Fibroblast of the aortic adventitia (primary cell): ENCODE measurements around the gene APBA1. TPM values are rescaled to one million over a fixed set of nuclear protein-coding genes. Genes with fewer than 3 reads are reported as not detected.

Source experiments
- DNase-seq: peaks from one replicate; pipeline ENCODE4 v3.0.0-alpha.2; 2010; ENCODE audit warnings: low read depth
- H3K4me3 ChIP-seq: 2 replicates; pipeline ENCODE4 v1.5.1; 2011; ENCODE audit warnings: low read depth, mild to moderate bottlenecking, control low read depth, low read length, moderate library complexity
- total RNA-seq: library from RNA; depleted of rRNA; stranded (reverse); fragments of >200 nt; gene quantifications from 2 replicates; pipeline ENCODE4 v1.2.3, GENCODE V29; 2012; ENCODE audit warnings: low replicate concordance
- TF ChIP-seq, protein P1 (sequence below): IDR thresholded peaks from 2 replicates; pipeline ENCODE4 v1.5.1; 2011; ENCODE audit warnings: mild to moderate bottlenecking, low read length, control low read depth, inconsistent platforms; ENCODE audit not compliant: insufficient read depth

The APBA1 gene
- total RNA-seq, 1 donor, result 12.4 TPM

DNA sequence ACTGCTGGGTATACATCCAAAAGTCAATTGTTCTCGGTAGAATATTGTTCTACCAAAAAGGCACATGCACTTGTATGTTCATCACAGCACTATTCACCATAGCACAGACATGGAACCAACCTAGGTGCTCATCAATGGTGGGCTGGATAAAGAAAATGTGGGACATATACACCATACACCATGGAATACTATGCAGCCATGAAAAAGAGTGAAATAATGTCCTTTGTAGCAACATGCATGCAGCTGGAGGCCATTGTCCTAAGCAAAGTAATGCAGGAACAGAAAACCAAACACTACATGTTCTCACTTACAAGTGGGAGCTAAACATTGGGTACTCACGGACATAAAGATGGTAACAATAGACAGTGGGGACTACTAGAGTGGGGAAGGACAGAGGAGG, 145.5 kb downstream of the APBA1 start:
- no peak for DNase-seq
- H3K4me3 ChIP-seq, result no peak overlapping the region
- TF ChIP-seq, protein P1, sequence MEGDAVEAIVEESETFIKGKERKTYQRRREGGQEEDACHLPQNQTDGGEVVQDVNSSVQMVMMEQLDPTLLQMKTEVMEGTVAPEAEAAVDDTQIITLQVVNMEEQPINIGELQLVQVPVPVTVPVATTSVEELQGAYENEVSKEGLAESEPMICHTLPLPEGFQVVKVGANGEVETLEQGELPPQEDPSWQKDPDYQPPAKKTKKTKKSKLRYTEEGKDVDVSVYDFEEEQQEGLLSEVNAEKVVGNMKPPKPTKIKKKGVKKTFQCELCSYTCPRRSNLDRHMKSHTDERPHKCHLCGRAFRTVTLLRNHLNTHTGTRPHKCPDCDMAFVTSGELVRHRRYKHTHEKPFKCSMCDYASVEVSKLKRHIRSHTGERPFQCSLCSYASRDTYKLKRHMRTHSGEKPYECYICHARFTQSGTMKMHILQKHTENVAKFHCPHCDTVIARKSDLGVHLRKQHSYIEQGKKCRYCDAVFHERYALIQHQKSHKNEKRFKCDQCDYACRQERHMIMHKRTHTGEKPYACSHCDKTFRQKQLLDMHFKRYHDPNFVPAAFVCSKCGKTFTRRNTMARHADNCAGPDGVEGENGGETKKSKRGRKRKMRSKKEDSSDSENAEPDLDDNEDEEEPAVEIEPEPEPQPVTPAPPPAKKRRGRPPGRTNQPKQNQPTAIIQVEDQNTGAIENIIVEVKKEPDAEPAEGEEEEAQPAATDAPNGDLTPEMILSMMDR, result no peak

DNA sequence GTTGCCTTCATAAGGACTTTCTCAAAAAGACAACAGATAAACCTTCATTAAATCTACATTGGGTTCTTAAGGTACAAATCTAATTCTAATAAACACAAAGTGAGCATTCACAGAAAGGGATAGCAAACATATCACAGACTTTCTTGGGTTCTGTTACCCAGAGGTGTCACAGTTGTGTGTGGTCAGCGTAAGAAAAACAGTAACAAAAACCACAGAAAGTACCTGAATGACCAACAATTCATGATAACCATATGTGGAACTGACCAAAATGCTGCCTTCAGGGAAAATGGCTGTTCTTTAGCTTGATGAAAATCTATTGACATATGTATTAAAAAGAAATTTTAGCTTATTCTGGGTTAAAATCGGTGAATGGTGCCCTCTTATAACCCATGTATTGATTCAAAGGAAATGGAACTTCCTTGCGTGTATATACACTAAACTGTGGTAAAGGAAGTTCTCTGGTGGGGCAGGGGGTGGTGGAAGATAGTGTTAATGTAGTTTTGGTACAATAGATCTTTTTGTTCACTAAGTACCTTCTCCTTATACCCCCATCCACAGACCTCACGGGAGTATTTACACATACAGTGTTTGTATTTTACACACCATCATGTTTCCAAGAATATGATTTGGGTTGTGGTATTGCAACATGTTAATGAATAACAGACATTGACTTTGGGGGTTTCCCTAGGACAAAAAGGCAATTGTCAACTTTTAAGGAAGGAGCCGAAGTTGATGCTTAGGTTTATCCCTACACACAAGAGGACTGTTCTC, 152.5 kb downstream of the APBA1 start:
- DNase-seq, result no peak
- no peak overlapping the region for H3K4me3 ChIP-seq
- TF ChIP-seq, protein P1, result no peak

DNA sequence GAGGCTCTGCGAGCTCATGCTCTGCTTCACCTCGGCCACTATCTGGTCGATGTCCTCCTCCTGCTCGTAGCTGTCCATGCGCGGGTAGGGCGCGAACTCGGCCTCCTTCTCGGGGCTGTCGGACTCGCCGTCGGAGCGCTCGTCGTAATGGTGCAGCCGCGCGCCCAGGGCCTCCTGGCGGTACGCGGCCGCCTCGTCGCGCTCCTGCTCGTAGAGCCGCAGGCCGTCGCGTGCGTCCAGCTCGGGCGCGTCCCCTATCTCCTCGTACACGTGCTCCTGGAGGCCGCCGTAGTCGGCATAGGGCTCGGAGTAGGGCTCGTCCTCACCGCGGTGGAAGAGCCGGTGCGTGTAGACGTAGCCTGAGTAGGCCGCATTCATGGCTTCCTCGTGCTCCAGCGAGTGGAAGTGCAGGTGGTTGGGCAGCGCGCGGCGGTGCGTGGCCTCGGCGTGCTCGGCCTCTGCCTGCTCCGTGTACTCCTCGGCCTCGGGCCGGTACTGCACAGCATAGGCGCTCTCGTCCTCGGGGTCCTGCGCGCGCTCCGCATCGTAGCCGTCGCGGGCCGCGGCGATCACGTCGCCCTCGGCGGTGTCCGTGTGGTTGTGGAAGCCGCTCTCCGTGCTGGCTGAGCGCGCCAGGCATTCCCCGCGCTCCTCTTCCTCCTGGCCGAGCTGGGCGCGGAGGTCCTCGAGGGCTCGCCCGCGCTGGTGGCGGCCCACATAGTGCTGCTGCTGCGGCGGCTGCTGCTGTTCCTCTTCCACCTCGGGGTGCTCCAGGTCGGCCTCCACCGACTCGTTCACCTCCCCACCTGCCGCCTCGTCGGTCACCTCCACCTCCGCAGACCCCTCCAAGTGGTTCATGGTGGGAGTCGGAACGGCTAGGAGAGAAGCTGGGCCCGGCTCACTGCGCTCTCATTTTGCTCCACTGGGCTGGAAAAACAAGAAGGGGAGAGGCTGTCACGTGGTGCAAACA, 155.5 kb downstream of the APBA1 start:
- DNase-seq, result no peak
- TF ChIP-seq, protein P1, result no peak
- H3K4me3 ChIP-seq, result no peak overlapping the region

DNA sequence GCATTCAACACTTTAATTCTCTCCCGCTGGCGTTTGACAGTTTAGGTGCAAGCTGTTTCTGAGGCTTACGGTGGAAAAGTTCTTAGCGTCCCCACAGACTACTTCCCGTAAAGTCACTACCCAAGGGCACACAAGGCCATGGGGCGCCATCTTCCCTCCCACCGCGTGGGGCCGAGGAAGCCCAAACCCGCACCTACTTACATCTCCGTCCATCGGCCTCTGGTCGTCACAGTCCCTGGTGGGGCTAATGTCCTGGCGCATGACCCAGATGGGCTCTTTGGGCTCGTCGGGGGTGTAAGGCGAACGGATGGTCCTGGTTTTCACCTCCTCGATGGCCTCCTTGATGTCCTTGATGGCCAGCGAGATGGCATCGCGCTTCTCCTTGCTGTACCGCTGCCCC, 156.4 kb downstream of the APBA1 start:
- no peak for DNase-seq
- TF ChIP-seq, protein P1, result no peak

DNA sequence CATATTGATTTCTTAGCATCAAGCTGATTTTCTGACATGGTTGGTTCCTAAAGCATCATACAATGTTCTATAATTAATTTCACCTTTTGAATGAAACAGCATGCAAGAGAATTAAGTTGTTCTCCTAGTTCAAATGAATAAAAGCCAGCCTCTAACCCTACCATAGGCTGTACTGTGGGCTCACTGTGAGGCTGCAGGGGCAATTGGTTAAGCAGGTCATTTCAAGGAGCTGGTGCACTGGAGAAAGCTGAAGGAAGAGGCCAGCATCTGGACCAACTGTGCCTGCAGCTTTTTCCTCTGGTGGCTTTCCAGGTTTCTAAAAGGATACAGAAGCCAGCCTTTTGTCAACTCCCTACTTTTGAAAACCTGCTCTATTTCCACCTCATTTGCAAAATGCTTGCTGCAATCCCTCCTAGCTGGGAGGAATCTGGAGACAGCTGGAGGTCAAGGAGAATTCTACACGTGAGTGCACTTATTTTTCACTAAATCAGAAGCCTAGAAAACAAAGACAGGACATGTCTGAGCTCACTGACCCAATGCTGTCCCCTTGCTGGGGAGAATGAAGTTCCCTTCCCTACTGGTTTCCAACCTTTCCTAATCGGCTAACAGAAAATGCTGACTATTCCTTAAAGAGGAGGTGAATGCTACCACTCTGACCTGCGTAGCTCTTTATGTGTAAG, 158.9 kb downstream of the APBA1 start:
- DNase-seq, result no peak
- TF ChIP-seq, protein P1, result no peak
- H3K4me3 ChIP-seq, result no peak overlapping the region

More for the DNA sequence above, 156.4 kb downstream of the APBA1 start:
- H3K4me3 ChIP-seq, result no peak overlapping the region

DNA sequence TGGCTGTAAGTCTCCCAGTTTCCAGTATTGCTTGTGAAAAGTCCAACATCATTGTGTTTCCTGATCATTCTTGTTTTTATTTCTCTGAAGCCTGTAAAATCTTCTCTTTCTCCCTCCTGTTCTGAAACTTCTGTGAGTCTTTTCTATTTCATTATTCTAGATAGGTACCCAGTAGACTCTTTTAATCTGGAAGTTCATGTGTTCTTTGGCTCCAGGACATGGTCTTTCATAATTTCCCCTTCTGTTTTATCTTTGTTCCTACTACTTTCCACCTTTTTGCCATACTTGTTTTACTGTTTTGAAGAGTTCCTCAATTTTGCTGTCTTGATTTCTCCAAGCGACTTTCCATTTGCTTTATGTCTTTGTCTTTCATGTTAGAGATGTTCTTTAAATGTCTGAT, 168.1 kb downstream of the APBA1 start:
- no peak overlapping the region for H3K4me3 ChIP-seq
- TF ChIP-seq, protein P1, result no peak

More for the DNA sequence above, 168.1 kb downstream of the APBA1 start:
- no peak for DNase-seq
